ENCODE measurements around the gene HK1.

HK1 gene

DNA sequence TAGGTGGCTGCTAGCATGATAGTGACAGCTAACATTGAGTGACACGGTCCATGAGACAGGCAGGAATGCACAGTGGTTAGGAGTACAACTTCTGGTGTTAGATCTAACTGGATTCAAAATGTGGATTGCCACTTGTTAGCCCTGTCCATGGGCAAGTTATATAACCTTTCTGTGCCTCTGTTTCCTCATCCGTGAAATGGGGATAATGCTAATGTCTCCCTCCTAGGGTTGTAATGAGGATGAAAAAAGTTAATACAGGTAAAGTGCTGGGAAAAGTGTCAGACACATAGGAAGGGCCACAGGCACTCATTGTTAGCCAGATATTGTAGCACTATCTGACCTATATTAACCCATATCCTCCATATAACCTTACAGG, 96.6 kb downstream of the HK1 start:
- DNase-seq (ENCODE audit: low spot score) = no peak

DNA sequence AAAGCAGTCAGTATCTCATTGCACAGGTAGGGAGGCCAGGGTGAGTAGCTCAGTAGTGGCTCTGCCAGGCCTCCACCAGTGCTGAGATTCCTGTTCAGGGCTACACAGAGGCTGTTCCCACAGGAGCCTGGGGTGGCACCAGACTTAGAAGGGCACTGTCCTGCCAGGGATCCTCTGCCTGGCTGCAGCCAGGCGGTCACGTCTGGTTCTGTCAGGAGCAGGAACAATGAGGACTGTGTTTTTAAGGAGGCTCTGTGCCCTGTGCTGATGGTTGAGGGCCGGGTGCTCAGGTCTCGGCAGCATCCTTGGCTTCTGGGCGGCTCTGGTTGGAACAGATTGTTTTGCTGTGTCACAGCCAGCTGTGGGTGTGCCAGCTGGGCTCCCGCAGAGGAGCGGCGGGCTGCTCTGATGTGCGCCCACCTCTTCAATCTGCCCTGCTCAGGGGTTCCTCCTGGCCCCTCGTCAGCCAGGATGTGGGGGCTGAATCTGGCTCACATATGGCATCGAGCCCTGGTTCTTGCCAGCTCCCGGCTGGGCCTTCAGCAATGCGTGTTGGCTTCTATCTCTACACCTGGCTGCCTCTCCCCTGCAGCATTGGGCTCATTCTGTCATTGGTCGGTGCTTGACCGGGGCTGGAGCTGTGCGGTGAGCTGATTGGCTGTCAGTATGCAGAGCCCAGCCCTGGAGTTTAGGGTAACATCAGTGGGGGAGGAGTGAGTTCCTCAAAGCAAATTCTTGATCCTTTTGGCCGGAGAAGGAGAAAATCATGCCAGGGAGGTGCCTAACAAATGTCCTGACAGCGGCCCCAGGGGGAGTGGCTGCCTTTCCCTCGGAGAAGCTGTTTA, 97.2 kb downstream of the HK1 start:
- no peak for DNase-seq (ENCODE audit: low spot score)

DNA sequence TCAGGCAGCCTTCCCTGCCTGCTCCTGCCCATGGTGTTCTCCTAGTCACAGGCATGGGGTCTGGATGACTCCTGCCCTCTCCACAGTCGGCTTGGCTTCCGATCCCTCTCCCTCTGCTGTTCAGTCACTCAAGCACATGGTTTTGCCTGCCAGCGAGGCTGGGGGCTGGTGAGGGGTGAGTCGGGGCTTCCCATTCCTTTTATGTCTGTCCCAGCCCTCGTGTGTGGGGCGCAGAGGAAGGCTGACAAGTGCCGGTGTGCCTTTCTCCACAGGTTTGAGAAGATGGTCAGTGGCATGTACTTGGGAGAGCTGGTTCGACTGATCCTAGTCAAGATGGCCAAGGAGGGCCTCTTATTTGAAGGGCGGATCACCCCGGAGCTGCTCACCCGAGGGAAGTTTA, 98.4 kb downstream of the HK1 start:
- DNase-seq (ENCODE audit: low spot score) = no peak

DNA sequence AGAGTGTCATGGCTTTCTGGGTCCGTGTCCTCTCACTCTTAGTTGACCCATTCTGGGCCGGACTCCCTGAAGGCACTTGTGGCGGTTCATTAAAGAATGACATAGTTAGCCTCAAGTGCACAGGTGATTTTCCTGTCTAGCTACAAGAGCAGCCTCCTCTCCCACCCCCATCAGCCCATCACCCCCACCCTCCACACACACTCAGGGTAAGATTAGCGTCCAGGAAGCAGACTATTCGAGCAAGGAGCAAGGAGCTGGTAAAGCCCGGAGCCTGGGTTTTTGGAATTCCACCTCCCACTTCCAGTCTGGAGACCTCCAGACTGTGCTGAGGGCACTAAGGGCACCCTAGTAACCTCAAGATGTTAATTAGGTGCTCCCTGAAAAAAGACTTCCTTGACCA, 98.9 kb downstream of the HK1 start:
- DNase-seq (ENCODE audit: low spot score) = no peak

DNA sequence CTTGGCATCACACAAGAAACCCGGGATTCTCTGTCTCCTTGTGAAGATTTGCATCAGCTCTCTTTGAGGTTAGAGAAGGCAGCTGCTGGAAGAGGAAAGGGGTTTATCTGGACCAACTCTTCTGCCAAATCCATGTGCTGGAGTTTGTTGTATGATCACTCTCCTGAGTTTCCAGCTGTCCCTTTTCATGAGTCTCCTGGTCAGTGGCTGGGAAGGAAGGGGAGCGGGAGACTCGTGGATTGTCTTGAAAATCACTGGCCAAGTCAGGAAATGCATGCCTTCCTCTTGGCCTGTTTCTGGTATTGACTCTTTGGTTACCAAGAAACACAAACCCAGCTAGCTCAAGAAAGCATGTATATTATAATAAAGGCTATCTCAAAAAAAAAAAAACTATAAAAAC, 99.6 kb downstream of the HK1 start:
- DNase-seq (ENCODE audit: low spot score) = no peak

DNA sequence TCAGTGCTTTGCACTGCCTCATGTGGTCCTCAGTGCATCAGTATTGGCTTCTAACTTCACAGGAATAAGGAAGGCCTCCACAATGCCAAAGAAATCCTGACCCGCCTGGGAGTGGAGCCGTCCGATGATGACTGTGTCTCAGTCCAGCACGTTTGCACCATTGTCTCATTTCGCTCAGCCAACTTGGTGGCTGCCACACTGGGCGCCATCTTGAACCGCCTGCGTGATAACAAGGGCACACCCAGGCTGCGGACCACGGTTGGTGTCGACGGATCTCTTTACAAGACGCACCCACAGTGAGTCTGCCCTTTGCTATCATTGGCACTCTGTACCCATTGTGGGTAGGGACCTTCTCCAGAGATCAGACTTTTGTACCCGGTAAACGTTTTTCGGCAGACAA, 101.5 kb downstream of the HK1 start:
- no peak for DNase-seq (ENCODE audit: low spot score)

DNA sequence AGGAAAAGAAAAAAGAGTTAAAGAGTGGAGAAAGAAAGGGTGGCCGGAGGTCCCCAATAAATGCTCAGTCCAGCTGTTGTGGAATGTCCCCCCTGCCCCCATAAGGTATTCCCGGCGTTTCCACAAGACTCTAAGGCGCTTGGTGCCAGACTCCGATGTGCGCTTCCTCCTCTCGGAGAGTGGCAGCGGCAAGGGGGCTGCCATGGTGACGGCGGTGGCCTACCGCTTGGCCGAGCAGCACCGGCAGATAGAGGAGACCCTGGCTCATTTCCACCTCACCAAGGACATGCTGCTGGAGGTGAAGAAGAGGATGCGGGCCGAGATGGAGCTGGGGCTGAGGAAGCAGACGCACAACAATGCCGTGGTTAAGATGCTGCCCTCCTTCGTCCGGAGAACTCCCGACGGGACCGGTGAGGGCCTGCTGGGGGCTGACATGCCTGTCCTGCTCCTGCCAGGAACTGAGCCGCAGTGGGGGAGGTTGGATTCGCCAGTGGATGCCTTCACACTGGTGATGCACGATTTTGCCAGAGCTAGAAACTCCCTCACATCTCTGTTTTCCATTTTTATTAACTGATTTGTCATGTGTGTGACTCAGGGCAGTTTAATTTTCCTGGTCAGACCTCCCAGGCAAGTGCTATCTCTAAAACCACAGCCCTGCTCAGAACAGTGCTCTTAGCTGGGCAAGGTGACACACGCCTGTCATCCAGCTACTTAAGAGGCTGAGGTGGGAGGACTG, 104.3 kb downstream of the HK1 start:
- no peak for DNase-seq (ENCODE audit: low spot score)

DNA sequence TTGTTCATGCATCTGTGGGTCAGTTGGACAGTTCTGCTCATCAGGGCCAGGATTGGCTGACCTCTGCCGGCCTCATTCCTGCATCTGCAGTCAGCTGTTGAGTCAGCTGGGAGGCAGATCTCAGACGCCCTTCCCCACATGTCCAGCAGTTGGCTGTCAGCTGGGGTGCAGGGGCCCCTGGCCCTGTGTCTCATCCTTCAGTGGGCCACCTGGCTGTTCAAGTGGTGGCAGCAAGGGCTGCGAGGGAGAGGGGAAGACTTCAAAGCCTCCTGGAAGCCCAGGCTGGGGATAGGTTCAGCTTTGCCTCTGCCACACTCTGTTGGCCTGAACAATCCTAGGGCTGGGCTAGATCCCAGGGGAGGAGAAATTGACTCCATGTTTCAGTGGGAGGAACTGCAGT, 105.3 kb downstream of the HK1 start:
- DNase-seq (ENCODE audit: low spot score) = no peak

DNA sequence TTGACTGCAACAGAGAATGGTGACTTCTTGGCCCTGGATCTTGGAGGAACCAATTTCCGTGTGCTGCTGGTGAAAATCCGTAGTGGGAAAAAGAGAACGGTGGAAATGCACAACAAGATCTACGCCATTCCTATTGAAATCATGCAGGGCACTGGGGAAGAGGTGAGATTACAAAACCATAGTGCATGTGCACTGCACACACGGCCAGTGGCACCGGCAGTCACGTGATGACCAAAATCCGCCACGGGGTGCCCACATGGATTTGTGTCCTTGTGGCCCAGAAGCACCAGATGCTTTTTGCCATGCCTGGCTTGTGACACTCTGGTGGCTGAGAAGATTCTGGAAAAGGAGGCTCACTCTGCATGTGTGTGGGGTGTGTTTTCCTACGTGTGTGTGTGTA, 106.0 kb downstream of the HK1 start:
- no peak for DNase-seq (ENCODE audit: low spot score)

DNA sequence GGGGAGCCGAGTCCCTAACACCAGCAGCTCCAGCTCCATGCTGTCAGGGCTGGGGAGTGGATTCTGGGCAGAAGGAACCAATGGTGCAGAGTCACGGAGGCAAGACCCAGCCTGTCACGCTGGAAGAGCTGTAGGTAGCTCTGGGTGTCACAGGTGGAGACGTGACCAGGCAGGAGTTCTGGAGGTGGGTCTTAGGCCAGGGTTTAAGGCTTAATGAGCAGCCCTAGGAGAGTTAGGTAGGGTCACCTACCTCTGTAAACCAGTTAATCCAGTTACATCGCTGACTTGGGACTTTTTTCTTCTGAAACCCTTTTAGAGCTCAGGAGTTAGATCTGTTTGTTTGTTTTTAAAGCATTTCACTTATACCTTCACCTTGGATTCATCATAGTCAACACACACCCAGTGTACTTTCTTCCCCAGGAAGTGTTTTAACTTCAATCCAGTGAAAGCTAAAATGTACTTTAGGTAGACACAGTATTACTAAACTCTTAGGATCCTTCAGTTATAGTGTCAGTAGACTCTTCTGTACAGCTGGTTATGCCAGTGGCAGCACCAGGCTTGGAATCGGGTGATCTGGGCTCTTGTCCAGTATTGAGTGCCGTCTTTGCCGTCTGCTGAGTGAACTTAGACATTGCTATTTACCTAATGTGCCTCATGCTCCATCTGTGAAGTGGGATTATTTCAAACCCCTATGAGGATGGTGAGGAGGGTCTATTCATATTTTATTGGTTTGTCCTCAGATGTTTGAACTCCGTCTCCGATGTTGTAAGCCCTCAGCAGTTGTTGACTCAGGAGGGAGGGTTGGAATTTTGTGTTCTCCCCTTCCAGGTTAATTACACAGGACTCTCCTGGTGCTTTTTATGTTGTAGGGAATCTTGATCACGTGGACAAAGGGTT, 107.4 kb downstream of the HK1 start:
- no peak for DNase-seq (ENCODE audit: low spot score)

DNA sequence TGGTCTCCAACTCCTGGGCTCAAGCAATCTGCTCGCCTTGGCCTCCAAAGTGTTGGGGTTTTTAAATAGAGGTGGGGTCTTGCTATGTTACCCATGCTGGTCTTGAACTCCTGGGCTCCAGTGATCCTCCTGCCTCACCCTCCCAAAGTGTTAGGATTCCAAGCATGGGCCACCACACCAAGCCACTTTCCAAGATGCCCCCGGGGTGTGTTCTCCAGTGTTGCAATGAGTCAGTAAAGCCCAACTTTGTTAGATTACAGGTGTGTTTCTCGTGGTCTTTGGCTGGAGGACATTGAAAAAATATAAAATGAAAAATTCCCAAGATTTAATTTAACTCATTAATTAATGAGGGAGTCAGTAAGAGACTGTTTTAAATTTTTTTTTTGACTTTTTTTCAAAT, 109.2 kb downstream of the HK1 start:
- no peak for DNase-seq (ENCODE audit: low spot score)

DNA sequence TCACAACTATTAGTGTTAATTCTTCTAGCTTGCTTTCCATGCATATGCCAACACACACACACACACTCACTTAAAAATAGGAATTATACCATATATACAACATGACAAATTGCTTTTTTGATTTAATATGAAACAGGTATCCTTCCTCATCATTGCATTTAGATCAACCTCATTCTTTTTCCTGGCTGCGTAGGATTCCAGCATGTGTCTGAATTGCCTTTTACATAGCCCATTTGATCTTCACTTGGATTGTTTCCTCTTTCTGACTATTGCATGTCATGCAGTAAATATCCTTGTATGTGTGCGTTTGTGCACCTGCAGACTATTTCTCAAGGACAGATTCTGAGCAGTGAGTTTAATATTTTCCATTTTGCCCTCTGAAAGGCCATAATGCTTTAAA, 110.2 kb downstream of the HK1 start:
- DNase-seq (ENCODE audit: low spot score) = no peak

DNA sequence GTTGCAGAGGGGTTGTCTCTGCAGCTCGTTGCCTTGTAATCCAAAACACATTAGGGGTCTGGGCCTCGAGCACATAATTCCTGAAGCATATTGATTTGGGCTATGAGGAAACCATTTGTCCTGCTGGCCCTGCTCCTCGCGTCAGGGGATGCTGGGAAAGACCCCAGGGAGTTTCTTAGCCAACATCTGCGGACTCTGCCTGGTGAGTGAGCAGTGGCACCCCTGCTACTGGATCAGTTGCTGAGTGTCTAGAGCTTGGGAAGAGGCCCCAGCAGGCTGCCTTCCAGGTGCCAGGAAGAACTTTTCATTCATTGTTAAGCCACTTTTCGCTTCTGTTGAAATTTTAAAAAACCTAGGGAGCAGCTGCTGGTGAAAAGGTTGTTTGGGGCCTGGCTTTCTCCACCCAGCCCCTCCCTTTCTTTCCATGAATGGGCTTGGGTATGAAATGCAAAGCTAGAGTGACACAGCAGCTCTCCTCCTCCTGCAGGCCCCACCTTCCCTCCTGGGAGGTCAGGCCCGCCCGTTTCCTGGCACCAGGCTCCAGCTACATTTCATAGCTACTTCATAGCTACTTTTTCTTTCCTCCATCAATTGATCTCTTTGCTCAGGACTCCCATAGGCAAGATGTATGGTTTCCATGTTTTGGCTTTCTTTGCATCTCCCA, 111.7 kb downstream of the HK1 start:
- DNase-seq (ENCODE audit: low spot score) = no peak

DNA sequence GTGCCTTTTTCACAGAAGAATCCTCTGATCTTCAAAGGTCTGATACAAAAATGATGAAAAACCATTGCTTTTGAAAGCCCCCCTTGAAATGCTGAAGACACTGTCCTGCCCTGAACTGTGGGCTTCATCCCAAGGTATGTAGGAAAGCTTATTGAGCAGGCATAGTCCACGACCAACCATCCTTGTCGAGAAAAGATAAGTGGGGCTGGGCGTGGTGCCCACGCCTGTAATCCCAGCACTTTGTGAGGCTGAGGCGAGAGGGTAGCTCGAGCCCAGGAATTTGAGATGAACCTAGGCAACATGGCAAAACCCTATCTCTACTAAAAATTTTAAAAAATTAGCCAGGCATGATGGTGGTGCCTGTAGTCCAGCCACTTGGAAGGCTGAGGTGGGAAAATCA, 112.9 kb downstream of the HK1 start:
- DNase-seq (ENCODE audit: low spot score) = no peak

DNA sequence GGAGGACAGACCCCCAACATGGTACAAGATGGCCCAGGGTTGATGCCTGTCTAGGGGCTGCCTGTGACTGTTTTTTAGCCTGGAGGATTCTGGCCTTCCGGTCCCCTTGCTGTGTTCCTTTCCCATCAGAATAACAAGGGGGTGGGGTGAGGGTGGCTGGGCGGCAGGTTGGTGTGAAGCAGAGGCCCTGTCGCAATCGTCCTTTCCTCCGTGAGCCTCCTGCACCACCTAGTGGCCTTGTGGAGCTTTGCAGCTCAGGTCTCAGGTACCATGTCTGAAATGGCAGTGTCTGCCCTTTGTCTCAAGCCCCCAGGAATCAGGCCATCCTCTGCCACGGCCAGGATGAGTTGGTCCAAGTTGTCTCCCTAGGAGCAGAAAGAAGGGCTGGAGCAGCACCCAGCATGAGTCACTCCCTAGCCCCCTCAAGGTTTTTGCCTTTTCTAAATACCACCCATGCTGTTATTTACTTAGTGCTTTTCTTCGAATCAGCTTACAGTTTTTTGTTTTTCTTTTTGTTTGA, 114.2 kb downstream of the HK1 start:
- peak; percentile 87 for DNase-seq (ENCODE audit: low spot score)

DNA sequence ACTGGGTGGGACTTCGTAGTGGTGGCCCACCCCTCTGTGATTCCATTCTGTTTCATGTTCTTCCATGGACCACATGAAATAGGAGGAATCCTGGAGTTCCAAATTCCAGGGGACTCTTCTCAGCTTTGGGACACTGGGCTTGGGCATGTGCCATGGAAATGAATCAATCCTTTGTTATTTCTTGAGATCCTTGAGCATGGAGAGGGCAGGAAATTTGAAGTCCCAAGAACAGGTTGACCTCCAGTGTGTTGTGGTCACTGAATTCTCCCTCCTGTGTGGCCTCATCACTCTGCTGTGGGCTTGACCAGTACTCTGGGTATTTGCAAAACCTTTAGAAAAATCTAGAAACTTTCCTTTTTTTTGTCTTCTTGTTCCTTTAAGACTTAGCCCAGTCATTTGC, 115.7 kb downstream of the HK1 start:
- DNase-seq (ENCODE audit: low spot score) = no peak

DNA sequence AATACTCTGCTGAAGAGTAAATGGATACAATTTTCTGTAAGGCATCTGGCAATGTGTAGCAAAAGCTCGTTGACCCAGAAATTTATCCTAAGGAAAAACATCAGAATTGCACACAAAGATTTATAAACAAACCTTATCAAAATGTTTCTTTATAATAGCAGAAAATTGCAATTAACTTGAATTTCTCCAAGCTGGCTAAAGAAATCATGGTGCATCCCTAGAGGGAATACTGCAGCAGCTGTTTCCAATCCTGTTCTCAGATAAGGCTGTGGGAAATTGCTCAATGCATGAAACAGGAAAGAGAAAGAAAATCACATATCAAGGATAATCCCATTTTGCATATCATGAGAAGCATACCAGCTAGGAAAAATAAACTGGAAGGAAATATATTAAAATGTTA, 119.7 kb downstream of the HK1 start:
- DNase-seq (ENCODE audit: low spot score) = no peak

DNA sequence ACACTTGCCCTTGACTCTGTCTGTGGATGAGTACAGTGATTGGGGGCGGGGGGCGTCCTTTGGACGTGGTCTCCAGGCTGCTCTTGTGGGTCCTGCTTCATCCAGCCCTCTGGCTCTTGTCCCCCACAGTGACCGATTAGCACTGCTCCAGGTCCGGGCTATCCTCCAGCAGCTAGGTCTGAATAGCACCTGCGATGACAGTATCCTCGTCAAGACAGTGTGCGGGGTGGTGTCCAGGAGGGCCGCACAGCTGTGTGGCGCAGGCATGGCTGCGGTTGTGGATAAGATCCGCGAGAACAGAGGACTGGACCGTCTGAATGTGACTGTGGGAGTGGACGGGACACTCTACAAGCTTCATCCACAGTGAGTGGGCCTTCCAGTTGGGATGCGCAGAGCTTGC, 120.2 kb downstream of the HK1 start:
- no peak for DNase-seq (ENCODE audit: low spot score)

DNA sequence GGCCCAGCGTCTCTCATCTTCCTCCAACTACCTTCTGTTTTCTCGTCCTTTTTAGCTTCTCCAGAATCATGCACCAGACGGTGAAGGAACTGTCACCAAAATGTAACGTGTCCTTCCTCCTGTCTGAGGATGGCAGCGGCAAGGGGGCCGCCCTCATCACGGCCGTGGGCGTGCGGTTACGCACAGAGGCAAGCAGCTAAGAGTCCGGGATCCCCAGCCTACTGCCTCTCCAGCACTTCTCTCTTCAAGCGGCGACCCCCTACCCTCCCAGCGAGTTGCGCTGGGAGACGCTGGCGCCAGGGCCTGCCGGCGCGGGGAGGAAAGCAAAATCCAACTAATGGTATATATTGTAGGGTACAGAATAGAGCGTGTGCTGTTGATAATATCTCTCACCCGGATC, 122.6 kb downstream of the HK1 start:
- DNase-seq (ENCODE audit: low spot score) = no peak

DNA sequence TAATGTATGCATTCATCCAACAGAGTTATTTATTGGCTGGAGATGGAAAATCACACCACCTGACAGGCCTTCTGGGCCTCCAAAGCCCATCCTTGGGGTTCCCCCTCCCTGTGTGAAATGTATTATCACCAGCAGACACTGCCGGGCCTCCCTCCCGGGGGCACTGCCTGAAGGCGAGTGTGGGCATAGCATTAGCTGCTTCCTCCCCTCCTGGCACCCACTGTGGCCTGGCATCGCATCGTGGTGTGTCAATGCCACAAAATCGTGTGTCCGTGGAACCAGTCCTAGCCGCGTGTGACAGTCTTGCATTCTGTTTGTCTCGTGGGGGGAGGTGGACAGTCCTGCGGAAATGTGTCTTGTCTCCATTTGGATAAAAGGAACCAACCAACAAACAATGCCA, 123.1 kb downstream of the HK1 start:
- DNase-seq (ENCODE audit: low spot score) = no peak

DNA sequence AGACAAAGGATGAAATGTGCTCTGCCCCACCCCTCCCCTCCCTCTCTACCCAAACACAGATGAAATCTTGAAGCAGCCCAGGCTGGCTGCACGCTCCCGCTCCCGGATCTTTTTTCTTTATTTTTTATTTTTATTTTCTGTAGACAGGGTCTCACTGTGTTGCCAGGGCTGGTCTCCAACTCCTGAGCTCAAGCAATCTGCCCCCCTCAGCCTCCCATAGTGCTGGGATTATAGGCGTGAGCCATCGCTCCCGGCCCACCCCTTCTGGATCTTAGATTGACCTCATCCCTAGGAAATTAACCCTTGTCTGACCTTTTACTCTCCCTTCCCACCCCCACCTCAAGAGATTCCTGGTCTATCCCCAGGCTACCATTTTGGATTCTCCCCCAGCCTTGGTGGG, 124.1 kb downstream of the HK1 start:
- DNase-seq (ENCODE audit: low spot score) = no peak

DNA sequence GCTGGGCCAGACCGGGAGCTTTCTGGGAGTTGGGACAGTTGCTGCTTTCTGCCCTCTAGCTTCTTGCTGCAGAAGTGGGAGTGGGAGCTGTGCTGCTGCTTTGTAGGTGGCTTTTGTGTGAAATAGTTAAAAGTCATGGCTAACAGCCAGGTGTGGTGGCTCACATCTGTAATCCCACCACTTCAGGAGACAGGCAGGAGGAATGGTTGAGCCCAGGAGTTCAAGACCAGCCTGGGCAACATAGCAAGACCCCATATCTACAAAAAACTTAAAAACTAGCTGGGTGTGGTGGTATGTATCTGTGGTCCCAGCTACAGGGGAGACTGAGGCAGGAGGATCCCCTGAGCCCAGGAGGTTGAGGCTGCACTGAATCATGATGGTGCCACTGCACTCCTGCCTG, 124.8 kb downstream of the HK1 start:
- DNase-seq (ENCODE audit: low spot score) = no peak

Measured in activated CD4-positive, alpha-beta T cell treated with anti-CD3 and anti-CD28 coated beads, Interleukin-2, Interleukin-4, amounts not matched to agents 100 ng/mL and 50 ng/mL, durations not matched to agents 16 hours and 8 hours (primary cell).